HG03280 (cell line): ENCODE results near the gene XPR1.
"Not testable (repeated sequence)": the region's sequence is repeated elsewhere in the genome, so short reads cannot be mapped to it uniquely, and the experiment has no call there.

Experiments
- ATAC-seq: cut with Tn5 transposase; IDR thresholded peaks from one replicate; pipeline ENCODE4 v1.9.1; 2021; ENCODE audit warnings: mild to moderate bottlenecking, moderate library complexity; ENCODE audit not compliant: unreplicated experiment

The XPR1 gene

DNA sequence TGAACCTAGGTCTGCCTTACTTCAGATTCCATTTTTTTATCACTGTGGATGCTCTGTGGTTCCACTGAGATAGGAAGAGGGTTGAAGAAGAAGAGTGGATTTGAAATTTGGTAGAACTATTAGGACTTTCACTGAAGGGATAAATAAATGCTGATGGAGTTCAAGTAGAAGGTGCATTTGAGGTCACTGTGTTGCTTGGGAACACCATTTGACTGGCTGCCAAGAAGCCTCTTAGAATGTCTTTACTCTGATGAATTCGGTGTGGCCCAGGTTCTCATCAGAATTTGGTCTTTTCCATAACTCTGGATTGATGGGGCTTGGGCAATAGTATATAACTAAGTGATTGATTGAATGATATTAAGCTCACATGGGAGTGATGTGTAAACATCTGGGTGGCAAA is 11.9 kb downstream of the XPR1 start:
- no peak for ATAC-seq

- ATAC-seq: no peak
Observed at GRCh38 chr1:180644526-180645192, 12.8 kb downstream of the XPR1 start.

GRCh38 chr1:180645261-180645660 is 13.4 kb downstream of the XPR1 start:
- ATAC-seq: not testable (repeated sequence)

DNA sequence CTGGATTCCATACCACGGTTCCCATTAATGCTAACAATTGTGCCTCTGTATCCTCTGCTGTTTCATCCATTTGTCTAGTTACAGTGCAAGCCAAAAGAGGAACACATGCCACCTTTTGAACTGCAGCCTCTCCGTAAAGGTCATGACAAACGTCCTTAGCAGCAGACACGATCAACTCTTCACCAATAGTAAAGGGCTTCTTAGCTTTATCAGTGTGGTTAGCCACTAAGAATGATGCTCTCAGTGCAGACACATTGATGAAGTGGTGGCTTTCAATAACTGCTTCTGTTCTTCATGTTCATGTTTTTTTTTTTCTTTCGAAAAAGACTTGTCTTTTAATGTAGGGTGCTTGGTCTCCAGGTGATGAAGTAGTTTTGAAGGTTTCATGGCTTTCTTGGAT is 14.3 kb downstream of the XPR1 start:
- ATAC-seq: peak; percentile 37

GRCh38 chr1:180646547-180646946 is 14.7 kb downstream of the XPR1 start:
- peak; percentile 64 for ATAC-seq

- ATAC-seq: no peak
Observed at GRCh38 chr1:180652792-180653191, 21.0 kb downstream of the XPR1 start.

GRCh38 chr1:180662709-180663108 is 30.9 kb downstream of the XPR1 start:
- no peak for ATAC-seq

DNA sequence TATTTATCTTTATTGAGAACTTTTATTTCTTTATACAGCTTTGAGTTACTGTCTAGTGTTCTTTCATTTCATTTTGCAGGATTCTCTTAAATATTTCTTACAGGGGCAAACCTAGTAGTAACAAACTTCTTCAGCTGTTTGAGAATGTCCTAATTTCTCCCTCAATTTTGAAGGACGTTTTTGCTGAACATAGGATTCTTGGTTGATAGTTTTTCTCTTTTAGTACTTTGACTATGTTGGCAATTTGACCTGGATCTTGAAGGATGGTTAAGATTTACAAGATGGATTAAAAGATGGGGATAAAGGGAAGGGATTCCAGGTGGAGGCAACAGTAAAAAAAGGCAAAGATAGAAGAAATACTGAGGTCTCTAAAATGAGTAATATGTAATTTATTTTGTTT is 38.9 kb downstream of the XPR1 start:
- no peak for ATAC-seq

DNA sequence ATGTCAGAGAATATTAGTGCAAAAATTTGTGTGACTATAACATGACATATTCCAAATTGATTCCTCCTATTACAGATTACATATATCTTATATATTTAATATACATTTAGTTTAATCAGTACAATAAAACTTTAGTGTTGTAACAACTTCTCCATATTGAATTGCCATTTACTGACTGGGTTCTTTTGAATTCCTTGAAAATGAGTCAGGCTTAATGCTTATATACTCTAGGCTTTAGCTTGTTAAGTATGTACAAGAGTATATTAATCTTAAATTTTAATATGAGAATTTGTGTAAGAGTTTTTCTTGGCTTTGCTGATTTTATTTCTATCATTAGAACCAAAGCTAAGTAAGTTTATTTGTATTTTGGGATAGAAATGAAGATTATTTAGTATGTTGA is 40.3 kb downstream of the XPR1 start:
- no peak for ATAC-seq

DNA sequence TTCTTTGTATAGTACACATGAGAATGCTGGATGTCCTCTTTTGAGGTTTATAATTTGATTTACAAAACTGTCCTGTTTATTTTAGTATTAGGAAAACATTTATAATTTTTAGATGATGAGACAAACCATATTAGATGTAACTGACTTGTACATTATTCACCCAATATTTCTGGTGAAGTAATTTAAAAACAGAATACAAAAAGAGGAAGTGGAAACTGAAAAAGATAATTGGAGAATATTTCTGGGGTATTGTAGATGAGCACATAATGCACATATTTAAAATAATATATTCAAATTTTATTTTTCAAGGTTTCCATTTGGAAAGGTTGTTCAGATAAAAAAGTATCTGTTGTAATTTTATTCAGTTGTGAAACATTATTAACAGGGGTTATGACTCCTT is 40.7 kb downstream of the XPR1 start:
- no peak for ATAC-seq

- no peak for ATAC-seq
Observed at GRCh38 chr1:180674603-180675530, 43.0 kb downstream of the XPR1 start.

DNA sequence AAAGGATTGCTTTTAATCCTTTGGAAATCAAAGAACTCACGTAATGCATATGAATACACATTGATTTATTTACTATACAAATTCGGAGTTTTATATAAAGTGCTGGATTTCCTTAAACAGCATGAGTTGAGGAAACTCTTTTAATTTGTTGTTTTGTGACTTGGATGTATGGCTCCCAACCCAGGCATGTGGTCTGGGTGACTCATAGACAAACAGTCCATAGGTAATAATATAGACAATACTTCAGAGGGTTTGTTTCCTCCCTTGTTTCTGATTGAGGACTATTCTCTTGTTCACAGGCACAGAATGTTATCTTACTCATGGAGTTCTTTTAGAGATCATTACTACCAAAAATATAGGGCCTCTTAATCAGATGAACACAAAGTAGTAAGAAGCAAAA is 43.8 kb downstream of the XPR1 start:
- no peak for ATAC-seq

GRCh38 chr1:180680558-180681144 is 48.8 kb downstream of the XPR1 start:
- no peak for ATAC-seq

DNA sequence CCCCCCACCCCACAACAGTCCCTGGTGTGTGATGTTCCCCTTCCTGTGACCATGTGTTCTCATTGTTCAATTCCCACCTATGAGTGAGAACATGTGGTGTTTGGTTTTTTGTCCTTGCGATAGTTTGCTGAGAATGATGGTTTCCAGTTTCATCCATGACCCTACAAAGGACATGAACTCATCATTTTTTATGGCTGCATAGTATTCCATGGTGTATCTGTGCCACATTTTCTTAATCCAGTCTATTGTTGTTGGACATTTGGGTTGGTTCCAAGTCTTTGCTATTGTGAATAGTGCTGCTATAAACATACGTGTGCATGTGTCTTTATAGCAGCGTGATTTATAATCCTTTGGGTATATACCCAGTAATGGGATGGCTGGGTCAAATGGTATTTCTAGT is 51.3 kb downstream of the XPR1 start:
- ATAC-seq: not testable (repeated sequence)

DNA sequence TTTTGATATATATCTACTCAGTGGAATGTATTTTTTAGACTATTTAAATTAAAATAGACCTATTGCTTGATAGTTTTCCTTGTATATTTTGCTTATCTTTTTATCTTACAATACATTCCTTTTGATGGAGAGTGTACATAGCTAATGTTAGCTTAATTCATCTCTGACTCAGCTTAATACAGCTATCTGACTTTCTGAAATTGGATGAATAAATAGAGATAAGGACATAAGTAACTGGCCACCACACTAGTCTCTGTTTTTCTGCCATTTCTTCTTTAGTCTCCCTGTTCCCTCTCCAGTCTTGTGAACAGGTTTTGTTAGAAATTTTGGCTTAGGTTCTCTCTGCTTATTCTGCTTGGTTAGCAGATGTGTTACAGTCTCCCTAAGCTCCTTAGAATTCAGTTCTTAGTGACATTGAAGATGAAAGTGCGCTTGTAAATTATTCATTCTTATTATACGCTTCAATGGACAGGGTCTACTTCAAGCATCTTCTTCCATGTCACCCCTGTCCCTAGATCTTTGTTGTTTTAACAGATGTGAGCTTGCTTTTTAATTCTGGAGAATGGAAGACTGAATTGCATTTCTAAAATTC is 59.6 kb downstream of the XPR1 start:
- ATAC-seq: no peak

DNA sequence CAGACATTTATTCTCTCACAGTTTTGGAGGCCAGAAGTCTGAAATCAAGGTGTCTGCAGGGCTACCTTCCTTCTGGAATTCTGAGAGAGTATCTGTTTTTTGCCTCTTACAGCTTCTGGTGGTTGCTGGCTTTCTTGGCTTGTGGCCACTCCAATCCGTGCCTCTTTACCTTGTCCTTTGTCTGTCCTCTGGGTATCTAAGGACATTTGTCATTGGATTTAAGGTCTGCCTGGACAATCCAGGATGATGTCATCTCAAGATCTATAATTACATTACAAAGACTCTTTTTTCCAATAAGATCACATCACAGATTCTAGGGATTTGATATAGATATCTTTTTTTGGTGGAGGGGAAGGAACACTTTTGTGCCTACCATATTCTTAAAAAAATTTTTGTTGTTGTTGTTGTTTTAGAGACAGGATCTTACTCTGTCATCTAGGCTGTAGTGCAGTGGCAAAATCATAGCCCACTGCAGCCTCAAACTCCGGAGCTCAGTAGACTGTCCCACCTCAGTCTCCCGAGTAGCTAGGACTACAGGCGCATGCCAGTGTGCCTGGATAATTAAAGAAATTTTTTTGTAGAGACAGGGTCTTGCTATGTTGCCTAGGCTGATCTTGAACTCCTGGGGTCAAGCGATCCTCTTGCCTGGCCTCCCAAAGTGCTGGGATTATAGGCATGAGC is 61.9 kb downstream of the XPR1 start:
- no peak for ATAC-seq

- ATAC-seq: no peak
Observed at GRCh38 chr1:180695282-180695681, 63.5 kb downstream of the XPR1 start.

DNA sequence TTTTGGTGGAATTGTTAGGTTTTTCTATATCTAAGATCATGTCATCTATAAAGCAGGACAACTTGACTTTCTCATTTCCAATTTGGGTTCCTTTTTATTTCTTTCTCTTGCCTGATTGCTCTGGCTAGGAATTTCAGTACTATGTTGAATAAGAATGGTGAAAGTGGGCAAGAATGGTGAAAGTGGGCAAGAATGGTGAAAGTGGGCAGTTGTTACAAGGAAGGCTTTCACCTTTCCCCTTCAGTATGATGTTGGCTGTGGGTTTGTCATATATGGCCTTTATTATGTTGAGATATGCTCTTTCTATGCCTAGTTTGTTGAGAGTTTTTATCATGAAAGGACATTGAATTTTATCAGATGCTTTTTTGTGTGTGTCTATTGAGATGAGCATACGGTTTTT is 64.5 kb downstream of the XPR1 start:
- ATAC-seq: no peak

- ATAC-seq: no peak
Observed at GRCh38 chr1:180698580-180698979, 66.8 kb downstream of the XPR1 start.

DNA sequence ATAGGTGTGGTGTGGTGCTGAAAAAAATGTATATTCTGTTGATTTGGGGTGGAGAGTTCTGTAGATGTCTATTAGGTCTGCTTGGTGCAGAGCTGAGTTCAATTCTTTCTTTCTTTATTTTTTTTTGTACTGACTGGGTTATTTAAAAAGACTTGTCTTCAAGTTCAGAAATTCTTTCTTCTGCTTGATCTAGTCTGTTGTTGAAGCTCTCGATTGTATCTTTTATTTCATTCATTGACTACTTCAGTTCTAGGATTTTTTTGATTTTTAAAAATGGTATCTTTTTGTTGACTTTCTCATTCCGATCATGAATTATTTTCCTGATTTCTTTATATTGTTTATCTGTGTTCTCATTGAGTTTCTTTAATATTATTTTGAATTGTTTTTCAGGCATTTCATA is 70.6 kb downstream of the XPR1 start:
- not testable (repeated sequence) for ATAC-seq

DNA sequence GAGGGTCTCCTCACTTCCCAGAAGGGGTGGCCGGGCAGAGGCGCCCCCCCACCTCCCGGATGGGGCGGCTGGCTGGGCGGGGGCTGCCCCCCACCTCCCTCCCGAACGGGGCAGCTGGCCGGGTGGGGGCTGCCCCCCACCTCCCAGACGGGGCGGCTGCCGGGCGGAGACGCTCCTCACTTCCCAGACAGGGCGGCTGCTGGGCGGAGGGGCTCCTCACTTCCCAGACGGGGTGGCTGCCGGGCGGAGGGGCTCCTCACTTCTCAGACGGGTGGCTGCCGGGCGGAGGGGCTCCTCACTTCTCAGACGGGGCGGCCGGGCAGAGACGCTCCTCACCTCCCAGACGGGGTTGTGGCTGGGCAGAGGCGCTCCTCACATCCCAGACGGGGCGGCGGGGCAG is 78.9 kb downstream of the XPR1 start:
- ATAC-seq: not testable (repeated sequence)
